ENCODE results near the gene SYNE1. TPM values are rescaled to one million over a fixed set of nuclear protein-coding genes. Genes with fewer than 3 reads are reported as not detected.

SYNE1 gene
- total RNA-seq, 2 experiments from 2014 or later: 74.6 to 140 TPM

- POLR2A ChIA-PET: interaction anchor here (0.6 kb wide), 2 partner anchors 95 to 1483 kb away, joined by 3 read pairs; no protein-coding TSS in a partner anchor
- BruUV-seq (replicated peaks): no TSS peak
- CTCF ChIA-PET (ENCODE audit: unreplicated experiment): no interaction called here
These were observed 31.2 kb downstream of the SYNE1 start for GRCh38 chr6:152605941-152606340.

GRCh38 chr6:152605342-152605741 lies 31.8 kb downstream of the SYNE1 start:
- H3K9me3 ChIP-seq (ENCODE audit: low read length): no peaks in the 10 kb centered on the region
- no peaks in the 10 kb centered on the region for H3K79me2 ChIP-seq (ENCODE audit: insufficient read depth, low read depth, low read length)
- no peak overlapping the region for H3K4me2 ChIP-seq (ENCODE audit: low read length)
- CTCF ChIA-PET (ENCODE audit: unreplicated experiment): no interaction called here
- DNase-seq (ENCODE audit: low spot score): no peak
- BruUV-seq (replicated peaks): no TSS peak
- H3K27ac ChIP-seq (ENCODE audit: low read depth, low read length, poor library complexity, severe bottlenecking): no peak overlapping the region
- H3K4me3 ChIP-seq (ENCODE audit: low read depth, low read length, poor library complexity, severe bottlenecking): no peak overlapping the region
- POLR2A ChIA-PET: interaction anchor here (1.0 kb wide), 1 partner anchor 18 kb away, joined by 3 read pairs; no protein-coding TSS in a partner anchor
- H3K36me3 ChIP-seq (ENCODE audit: insufficient read depth, low read length): no peaks in the 10 kb centered on the region
- no peaks in the 10 kb centered on the region for H3K9me2 ChIP-seq (ENCODE audit: insufficient read depth, low read length)
- no peak overlapping the region for H2AFZ ChIP-seq (ENCODE audit: low read length)
- TF ChIP-seq EZH2phosphoT487 (IDR thresholded peaks at IDR 0.05; ENCODE audit: borderline replicate concordance, low read depth, low read length) (no peak), CTCF (conservative IDR thresholded peaks at IDR 0.05; ENCODE audit: low read length) (no peak)
- H3K4me1 ChIP-seq (ENCODE audit: insufficient read depth, low read length, poor library complexity, severe bottlenecking): no peaks in the 10 kb centered on the region
- H4K20me1 ChIP-seq (ENCODE audit: insufficient read depth, low read length): no peaks in the 10 kb centered on the region
- intact Hi-C loops (cut with micrococcal nuclease; ENCODE audit: unreplicated experiment): no loop called here

More at GRCh38 chr6:152605941-152606340, 31.2 kb downstream of the SYNE1 start:
- H3K27ac ChIP-seq (ENCODE audit: low read depth, low read length, poor library complexity, severe bottlenecking): no peak overlapping the region
- no peaks in the 10 kb centered on the region for H3K4me1 ChIP-seq (ENCODE audit: insufficient read depth, low read length, poor library complexity, severe bottlenecking)
- H4K20me1 ChIP-seq (ENCODE audit: insufficient read depth, low read length): no peaks in the 10 kb centered on the region
- H2AFZ ChIP-seq (ENCODE audit: low read length): no peak overlapping the region
- H3K9me3 ChIP-seq (ENCODE audit: low read length): no peaks in the 10 kb centered on the region
- no peak overlapping the region for H3K4me3 ChIP-seq (ENCODE audit: low read depth, low read length, poor library complexity, severe bottlenecking)
- H3K4me2 ChIP-seq (ENCODE audit: low read length): no peak overlapping the region
- intact Hi-C loops (cut with micrococcal nuclease; ENCODE audit: unreplicated experiment): no loop called here
- no peak for DNase-seq (ENCODE audit: low spot score)
- H3K36me3 ChIP-seq (ENCODE audit: insufficient read depth, low read length): no peaks in the 10 kb centered on the region
- TF ChIP-seq CTCF (conservative IDR thresholded peaks at IDR 0.05; ENCODE audit: low read length) (no peak), EZH2phosphoT487 (IDR thresholded peaks at IDR 0.05; ENCODE audit: borderline replicate concordance, low read depth, low read length) (no peak)
- no peaks in the 10 kb centered on the region for H3K79me2 ChIP-seq (ENCODE audit: insufficient read depth, low read depth, low read length)
- H3K9me2 ChIP-seq (ENCODE audit: insufficient read depth, low read length): no peaks in the 10 kb centered on the region

- no TSS peak for BruUV-seq (replicated peaks)
- no peak for DNase-seq (ENCODE audit: low spot score)
- H3K36me3 ChIP-seq (ENCODE audit: insufficient read depth, low read length): no peaks in the 10 kb centered on the region
- ChIA-PET CTCF (ENCODE audit: unreplicated experiment) (no interaction called here), POLR2A (interaction anchor here (0.6 kb wide), 2 partner anchors 33 to 66 kb away, joined by 3 to 4 read pairs; partner anchors contain the start of gene SYNE1)
- H3K4me3 ChIP-seq (ENCODE audit: low read depth, low read length, poor library complexity, severe bottlenecking): no peak overlapping the region
- no peaks in the 10 kb centered on the region for H3K9me3 ChIP-seq (ENCODE audit: low read length)
- H3K27ac ChIP-seq (ENCODE audit: low read depth, low read length, poor library complexity, severe bottlenecking): no peak overlapping the region
- no peak overlapping the region for H3K4me2 ChIP-seq (ENCODE audit: low read length)
- H3K79me2 ChIP-seq (ENCODE audit: insufficient read depth, low read depth, low read length): no peaks in the 10 kb centered on the region
- H2AFZ ChIP-seq (ENCODE audit: low read length): no peak overlapping the region
- H3K9me2 ChIP-seq (ENCODE audit: insufficient read depth, low read length): no peaks in the 10 kb centered on the region
- TF ChIP-seq CTCF (conservative IDR thresholded peaks at IDR 0.05; ENCODE audit: low read length): no peak
- intact Hi-C loops (cut with micrococcal nuclease; ENCODE audit: unreplicated experiment): no loop called here
- H4K20me1 ChIP-seq (ENCODE audit: insufficient read depth, low read length): no peaks in the 10 kb centered on the region
- H3K4me1 ChIP-seq (ENCODE audit: insufficient read depth, low read length, poor library complexity, severe bottlenecking): no peaks in the 10 kb centered on the region
These were observed 33.3 kb downstream of the SYNE1 start for GRCh38 chr6:152603911-152604310.

All from OCI-LY7 (cell line).